ENCODE measurements around the gene SPRN.

DNA sequence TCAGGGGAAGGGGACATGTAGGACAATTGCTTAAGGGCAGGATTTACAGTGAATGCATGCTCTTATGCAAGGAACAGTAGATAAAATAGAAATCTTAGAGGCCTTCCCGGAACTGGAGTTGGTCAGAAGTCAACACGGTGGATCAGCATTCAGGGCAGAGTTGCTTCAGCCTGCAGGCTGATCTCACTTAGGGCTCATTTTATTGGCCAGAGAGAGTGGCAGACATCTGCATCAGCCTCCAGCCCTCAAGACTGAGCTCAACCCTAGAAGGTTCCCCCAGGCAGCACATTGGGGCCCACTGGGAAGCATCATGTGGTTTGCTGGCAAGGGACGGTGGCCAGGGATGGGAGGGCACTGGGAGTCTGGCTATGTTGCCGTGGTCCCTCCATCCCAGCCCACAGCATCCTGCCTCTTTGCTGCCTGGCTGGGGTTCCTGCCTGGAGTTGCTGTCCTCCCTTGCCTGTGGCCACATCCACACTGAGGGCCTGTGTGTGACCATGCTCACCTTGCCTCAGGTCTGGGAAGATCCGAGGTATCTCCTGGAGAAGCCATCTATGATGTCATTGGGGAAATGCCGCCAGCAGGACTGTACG lies 42.4 kb upstream of the SPRN start:
- TF ChIP-seq EZH2 (IDR thresholded peaks at IDR 0.05) (no peak), CTCF (IDR thresholded peaks at IDR 0.05) (no peak), EZH2phosphoT487 (IDR thresholded peaks at IDR 0.05) (no peak)

Measured in neural progenitor cell (in vitro differentiated cells).